NCI-H146 (cell line): ENCODE data around the gene OSTC.
A peak's percentile ranks its signal among the peaks of the same experiment; 100 is the strongest.

Experiments
- DNase-seq: peaks from one replicate; lab custom pipeline; 2025; lab: John Stamatoyannopoulos, UW

OSTC gene

GRCh38 chr4:108650212-108651013 lies at the start of gene OSTC:
Gene OSTC (plus strand): TSS chr4:108650599. CDS start chr4:108650656, 57 bp downstream.
- peak; percentile 90 for DNase-seq

DNA sequence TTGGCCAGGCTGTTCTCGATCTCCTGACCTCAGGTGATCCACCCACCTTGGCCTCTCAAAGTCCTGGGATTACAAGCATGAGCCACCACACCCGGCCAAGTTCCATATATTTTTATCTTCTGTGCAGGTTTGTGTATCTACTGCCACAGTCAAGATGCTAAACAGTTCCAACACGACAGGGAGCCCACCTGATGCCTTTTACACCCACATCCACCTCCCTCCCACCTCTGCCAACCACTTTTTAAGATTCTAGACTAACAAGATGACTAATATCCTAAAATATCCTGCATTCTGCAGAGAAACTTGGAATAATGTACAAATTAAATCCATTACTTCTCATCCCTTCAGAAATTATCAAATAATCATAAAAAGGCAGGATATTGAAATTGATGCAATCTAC lies 49.3 kb upstream of the OSTC start:
- DNase-seq, result no peak

DNA sequence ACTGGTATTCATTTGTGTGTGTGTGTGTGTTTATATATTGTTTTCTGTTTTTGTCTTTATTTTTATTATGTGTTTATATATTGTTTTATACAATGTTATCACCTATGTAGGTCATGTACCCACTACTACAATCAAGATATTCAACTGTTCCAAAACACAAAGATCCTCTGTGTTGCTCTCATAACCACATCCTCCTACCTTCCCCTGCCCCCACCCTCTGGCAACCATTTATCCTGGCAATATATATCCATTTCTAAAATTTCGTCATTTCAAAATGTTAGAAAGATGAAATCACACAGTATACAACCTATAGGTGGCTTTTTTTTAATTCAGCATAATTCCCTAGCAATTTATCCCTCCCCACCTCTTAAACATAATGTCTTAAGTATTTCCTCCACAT lies 48.9 kb upstream of the OSTC start:
- DNase-seq, result no peak

DNA sequence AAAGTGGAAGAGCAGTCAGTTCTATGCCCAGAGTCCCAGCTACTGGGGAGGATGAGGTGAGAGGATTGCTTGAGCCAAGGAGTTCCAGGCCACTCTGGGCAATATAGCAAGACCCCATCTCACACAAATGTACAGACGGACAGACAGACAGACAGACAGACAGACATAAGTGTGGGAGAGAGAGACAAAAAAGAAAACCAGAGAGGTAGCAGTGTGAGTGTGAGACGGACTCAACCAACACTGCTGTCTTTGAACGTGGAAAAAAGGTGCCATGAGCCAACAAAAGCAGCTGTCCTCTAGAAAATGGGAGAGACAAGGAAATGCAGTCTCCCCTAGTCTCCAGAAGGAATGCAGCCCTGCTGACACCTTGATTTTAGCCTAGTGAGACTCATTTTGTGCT lies 48.2 kb upstream of the OSTC start:
- DNase-seq, result no peak

DNA sequence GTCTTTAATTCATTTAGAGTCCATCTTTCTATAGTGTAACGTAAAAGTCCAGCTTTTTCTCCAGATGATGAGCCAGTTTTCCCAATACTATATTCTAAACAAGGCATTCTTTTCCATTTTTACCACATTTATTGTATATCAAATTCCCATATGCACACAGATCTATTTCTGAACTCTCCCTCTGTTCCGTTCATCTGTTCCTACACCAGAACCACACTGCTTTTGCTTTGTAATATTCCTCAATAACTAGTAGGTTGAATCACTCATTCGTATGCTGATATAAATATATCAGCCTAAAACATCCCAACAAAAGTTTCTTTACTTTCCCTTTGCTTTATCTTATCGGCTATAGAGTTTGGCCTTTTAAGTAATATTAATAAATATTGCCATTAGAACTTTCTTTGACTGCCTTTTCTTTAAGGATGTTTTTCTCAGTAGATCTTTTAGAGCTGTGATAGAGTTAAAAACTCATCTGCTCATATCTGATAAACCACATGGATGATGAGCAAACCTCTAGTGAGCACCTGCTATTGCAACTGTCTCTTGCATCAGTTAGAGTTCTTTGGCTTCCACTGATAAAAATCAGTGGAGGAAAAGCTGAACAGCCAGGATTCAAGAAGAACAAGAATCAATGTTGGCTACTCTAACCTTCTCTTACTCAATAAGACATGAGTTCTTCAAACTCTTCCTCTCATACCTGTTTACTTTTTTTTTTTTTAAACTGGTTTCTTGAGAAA lies 43.2 kb upstream of the OSTC start:
- DNase-seq, result no peak

DNA sequence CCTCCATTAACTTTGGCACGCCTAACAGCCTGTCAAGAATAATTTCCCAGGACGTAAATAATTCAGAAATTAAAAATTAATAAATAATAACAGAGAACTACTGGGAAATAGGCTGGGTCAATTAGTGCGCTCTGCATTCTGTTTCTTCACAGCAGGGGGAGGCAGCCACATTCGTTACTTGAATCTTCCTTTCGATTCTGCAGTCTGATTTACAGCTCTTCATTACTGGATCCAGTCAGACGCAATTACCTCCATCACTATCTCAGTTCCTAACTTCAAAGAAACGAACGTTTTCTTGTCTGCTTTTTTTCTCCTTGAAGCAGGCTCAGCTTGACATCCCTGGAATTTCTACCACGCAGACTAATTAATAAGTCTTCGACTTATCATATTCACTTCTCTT lies 39.0 kb upstream of the OSTC start:
- no peak for DNase-seq

DNA sequence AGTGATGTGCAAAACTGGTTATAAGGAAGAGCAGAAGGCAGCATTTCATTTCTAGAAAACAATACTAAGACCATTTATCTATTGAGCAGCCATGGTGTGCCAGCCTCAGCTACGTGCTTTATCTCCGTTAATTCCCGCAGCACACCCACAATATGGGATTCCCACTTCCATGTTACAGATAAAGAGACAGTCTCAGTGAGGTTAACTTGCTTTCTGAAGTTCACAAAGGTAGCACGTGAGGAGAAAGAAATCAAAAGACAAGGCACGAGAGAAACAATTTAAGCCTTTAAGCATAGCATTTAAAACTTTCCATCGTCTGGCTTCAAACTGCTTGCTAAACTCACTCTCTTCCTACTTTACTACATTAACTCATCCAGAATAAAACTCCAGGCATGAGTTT lies 38.0 kb upstream of the OSTC start:
- no peak for DNase-seq

DNA sequence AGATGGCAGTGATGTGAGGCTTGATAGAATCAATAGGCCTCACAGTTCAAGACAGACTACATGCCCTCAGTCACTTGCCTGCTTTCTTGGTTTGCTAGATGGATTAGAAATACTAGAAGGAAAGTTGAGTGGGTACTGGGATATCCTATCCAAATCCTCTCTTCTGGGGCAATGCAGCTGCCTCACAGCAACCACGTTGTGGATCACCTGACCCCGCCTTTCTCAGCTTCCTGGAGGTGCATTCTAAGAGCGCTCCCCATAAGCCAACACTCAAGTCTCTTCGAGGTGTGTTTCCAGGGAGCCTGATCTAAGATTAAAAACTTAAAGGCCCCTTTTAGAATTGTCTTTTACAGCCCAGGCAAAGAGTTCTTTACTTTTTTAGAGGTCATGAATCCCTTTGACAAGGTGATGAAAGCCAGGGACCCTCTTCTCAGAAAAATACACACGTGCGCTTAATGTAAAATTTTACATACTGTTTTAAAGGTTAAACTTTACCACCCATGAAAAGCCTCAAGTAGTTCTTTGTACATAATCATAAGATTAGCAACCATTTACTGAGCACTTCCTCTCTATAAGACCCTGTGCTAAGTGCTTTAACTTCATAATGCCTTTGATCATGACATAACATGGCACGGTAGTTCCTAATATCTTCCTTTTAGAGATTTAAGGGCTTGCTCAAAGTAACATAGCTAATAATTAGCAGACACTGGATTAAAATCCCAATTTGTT lies 30.9 kb upstream of the OSTC start:
- no peak for DNase-seq

DNA sequence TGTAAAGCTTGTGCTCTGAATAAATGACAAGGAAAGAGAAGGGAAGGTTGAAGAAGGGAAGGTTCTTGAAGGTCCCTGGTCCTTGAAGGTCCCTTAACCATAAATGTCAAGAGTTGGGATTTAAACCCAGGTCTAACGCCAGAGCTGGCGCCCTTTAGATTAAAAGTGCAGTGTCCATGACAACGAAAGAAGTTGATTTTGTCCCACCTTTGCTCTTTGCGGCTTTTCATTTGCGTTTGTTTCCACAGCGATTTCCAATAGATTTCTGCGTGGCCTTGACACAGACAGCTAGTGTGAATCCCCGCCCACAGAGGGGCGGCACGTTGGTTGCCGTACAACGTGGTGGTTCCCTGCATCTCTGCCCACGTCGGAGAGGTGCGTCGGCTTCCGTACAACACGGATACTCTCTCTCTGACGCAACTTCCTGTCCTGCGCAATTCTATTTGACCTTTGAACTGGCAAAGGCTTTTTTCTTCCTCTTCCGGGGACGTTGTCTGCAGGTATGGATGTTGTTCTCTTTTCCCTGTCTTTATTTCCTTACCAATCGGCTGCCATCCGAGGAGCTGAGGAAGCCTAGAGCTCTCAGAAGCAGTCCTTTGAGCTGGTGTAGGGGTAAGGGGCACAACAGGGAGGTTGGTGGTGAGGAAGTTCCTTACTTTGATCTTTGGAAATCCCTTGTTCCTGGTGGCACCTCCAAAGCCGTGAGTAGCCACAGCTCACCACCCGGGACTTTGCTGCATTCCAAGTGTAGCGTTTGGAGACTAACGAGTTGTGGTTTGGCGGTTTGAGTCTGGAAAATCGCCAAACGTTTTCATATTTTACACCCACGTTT lies 30.1 kb upstream of the OSTC start, which contains the start of gene RPL34:
Gene RPL34 (plus strand): TSS at position 476 of the 832 bp plus-strand sequence. CDS start 1,384 bp downstream, outside the sequence.
- peak; percentile 92 for DNase-seq

DNA sequence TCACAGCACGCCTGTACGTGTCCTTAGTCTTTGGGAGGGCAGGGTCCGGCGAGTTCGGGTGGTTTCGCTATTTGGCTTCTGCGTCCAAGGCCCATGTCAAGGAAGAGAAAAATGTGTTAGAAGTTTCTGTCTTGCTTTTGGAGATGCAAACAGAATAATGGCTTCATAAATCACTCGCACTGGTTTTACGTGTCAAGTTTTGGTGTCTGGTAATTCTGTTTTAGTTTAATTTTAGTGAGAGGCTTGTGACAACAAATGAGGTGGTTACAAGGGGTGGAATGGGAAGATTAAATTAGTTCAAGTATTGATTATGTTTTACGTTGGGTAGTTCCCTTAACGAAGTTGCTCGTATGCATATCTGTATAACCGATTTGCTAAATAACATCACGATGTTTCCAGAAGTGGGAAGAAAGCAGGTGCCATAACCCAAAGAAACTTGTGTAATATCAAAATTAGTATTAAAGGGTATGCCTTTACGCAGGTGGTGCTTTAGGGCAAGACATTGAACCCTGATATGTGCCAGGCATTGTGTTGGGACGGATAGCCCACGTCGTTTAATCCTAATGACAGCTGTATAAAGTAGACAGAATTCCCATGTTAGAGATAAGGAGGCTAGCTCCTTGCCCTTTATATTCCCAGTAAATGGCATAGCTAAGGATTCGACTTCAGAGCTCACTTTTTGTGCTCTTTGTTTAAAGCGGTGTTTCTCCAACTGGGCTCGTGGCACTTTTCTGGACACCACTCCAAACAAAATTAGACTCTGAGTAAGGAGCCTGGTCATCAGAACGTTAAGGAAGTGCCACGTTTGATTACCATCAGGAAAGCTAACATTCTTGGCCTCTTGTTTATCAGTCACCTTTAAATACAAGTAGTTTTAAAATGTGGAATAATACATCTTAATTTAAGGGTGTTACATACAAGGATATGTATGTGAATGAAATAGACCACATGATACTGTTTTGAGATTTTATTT lies 29.2 kb upstream of the OSTC start:
- DNase-seq, result no peak

DNA sequence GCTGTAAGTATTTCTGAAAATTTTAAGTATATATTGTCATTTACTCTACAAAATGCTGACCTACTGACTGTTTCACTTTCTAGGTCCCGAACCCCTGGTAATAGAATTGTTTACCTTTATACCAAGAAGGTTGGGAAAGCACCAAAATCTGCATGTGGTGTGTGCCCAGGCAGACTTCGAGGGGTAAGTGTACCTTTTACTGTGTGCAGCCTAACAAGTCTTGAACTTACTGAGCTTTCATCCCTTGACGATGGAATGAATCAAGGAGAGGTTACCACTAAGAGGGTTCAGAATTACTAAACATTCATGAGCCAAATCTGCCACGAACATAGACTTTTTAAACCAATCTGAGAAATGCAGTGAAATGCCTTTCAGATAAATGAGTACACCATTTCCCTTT lies 28.4 kb upstream of the OSTC start:
- DNase-seq, result no peak

DNA sequence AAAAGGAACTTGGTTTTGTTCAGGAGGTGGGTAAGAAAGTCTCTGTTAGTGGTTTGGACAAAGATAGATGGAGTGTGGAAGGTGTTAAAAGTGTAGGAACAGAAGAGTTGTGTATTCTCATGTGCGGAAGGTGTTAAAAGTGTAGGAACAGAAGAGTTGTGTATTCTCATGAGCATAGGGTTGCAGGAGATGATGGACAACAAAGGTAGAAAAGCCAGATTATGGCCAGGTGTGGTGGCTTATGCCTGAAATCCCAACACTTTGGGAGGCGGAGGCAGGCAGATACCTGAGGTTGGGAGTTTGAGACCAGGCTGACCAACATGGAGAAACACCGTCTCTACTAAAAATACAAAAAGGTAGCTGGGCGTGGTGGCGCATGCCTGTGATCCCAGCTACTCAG lies 27.6 kb upstream of the OSTC start:
- no peak for DNase-seq

DNA sequence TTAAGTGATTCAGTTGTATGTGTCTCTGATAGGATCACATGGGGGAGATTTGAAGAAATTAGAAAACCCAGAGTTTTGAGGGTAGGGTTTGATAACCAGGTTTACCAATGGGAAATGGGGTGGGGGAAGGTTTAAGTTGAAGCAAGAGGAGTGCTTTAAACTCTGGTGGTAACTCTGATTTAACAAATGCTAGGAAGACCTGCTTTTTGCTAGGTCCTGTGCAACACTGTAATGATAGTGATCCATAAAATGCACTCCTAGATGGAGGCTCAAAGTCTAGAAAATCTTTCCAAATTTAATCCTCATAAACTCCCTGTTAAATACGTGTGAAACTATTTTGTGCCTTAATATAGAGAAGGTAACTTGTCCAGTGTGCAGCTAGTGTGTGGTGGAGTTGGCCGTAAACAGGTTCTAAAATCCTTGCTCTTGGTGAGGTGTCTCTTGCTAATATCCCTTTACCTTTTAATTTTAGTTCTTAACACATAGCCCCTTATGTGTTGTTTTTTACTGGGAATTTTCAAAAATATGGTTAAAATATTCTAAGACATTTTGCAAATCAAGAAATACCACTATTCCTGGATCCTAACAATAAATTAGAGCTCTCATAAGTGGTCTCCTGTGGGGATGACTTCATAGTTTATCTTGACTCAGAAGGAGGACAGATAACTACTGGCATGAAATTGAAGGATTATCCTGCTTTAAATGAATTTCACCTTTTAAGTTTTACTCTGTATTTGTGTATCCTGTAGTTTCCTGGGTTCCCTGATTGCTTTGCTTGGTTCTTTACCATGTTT lies 25.9 kb upstream of the OSTC start:
- no peak for DNase-seq

DNA sequence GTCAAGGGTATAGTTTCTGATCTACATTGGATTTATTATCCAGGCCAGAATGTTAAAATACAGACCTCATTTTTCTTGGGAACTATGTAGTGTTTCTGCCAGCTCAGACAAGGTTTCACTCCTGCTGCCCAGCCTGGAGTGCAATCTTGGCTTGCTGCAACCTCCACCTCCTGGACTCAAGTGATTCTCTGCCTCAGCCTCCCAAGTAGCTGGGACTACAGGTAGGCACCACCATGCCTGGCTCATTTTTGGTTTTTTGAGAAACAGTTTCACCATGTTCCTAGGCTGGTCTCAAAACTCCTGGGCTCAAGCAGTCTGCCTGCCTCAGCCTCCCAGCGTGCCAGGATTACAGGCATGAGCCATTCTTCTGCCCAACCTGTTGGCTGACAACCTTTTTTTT lies 24.3 kb upstream of the OSTC start:
- no peak for DNase-seq

DNA sequence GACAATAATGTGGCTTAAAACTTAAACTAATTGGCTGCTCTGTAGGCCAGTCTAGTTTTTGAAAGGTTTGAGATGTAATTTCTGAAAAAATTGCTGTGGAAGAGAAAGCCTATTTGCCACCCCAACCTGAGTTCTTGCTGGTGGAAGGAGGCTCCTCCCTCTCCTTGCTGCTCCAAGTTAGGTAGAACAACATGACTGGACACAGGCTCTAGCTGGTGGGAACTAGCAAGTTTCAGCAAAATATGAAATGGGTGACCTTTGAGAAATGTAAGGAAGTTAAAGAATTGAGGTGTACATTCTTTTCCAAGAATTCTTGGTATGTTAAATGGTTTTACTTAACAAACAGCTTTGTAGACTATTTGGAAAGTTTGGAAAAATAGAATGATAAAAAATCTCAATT lies 22.0 kb upstream of the OSTC start:
- no peak for DNase-seq

DNA sequence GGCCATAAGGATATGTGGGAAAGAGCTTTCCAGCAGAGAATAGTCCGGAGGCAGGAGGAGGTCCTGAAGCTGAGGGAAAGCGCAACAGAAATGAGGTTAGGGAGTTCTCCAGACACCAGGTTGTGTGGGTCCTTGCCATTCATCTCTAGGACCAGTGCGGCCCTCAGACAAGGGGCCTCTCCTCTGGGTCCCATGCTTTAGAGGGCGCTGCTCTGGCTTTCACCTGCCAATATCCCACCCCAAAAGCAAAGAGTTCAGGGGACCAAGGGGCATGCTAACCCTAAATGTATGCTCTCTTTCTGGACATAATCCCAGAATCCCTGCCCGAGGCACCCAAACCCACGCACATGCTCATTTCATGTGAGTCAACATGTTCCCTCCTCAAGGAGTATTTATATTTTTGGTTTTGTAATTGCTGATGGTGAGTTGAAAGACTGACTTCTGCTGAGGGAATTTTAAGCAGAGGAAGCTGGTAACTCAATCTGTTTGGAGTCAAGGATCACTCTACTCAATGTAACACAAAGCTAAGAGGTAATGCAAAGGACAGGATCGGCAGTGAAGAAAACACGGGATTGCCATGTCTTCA lies 15.2 kb upstream of the OSTC start:
- no peak for DNase-seq

DNA sequence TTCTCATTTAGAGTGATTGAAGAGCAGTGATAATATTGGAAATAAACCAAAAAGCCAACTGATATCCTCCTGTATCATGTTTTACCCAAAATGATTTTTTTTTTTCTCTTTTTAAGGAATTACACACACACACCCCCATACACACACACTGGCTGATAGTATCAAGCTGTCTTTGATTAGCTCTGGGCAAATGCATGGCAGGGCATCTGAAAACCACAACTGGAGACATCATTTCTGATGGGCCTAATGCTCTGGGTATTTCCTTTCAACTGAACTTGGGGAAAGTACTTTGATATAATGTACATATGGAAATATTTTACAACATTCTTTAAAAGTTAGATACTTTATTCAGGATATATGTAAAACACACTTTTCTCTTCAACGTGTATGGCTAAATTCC lies 14.2 kb upstream of the OSTC start:
- no peak for DNase-seq

- DNase-seq, result no peak
Measured at GRCh38 chr4:108637856-108638255, 12.5 kb upstream of the OSTC start.

DNA sequence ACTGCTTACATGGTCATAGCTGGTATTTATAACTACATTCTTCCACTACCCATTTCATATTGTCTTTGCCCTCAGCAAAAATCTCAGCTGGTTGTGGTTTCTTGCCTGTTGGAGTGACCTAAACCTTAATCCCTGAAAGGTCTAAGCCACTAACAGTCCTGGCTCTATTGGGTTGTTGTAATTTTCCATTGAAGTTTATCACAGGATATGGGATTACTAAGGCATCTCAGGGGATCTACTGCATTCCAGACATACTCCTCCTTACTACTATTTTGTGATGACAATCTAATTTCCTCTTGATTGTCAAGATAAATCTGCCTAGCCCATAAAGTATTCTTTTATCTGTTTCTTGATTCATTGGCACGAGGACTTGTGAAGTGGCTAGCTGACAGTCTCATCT lies 6.2 kb upstream of the OSTC start:
- no peak for DNase-seq
